K562 (cell line): ENCODE data around the gene ERAL1. TPM values are rescaled to one million over a fixed set of nuclear protein-coding genes. Genes with fewer than 3 reads are reported as not detected.

Experiments used
- ATAC-seq: fragments of 200-7000 bp; cut with Tn5 transposase; 3 replicates; pipeline ENCODE4 v1.9.1; 2020; ENCODE audit warnings: moderate library complexity
- BruUV-seq: library from RNA; stranded (reverse); fragments of 400-500 nt; replicated peaks from 2 replicates; lab custom pipeline; 2021; lab: Mats Ljungman, UMichigan
- CTCF ChIA-PET: fragments of 300-600 bp; formaldehyde crosslinking; extraction: SDS; loops from one replicate; lab custom pipeline; 2021; ENCODE audit warnings: low intra/inter-chr PET ratio; lab: Yijun Ruan, JAX
- POLR2A ChIA-PET: fragments of 300-600, 350-650 bp; sonication (Branson Sonifier 250); formaldehyde crosslinking; extraction: SDS; loops from one replicate; lab custom pipeline; 2021; ENCODE audit warnings: antibody characterized with exemption, inconsistent platforms; lab: Yijun Ruan, JAX
- DNase-seq, 4 experiments: peaks; one replicate each; pipeline versions ENCODE4 v3.0.0 to v3.0.0-alpha.2; 2011 to 2018; ENCODE audit warnings: low spot score in 3 of 4, mixed read lengths in 3 of 4; ENCODE audit errors: extremely low read depth in 1 of 4
- FAIRE-seq: peaks from 2 replicates; lab custom pipeline; 2011; peaks lifted over from hg19 to GRCh38; lab: Jason Lieb, UNC
- H2AFZ ChIP-seq: 2 replicates; pipeline ENCODE4 v1.6.0; 2011; ENCODE audit warnings: low read depth, low read length, control low read depth, inconsistent platforms
- H3K27ac ChIP-seq: fragments of 200-600 bp; 3 replicates; pipeline ENCODE4 v1.8.0; 2011; ENCODE audit warnings: low read depth, mild to moderate bottlenecking, control low read depth, inconsistent platforms, low read length, moderate library complexity, mixed read lengths; ENCODE audit errors: extremely low read depth
- H3K27me3 ChIP-seq, 2 experiments: fragments of 300-600 bp in 1 of 2; 2 replicates in 1 of 2; 3 replicates in 1 of 2; pipeline versions ENCODE4 v1.6.0 to v1.8.0; 2011; ENCODE audit warnings: inconsistent platforms in 2 of 2, low read length in 2 of 2, mild to moderate bottlenecking in 1 of 2, mixed read lengths in 1 of 2, moderate library complexity in 1 of 2; ENCODE audit not compliant: control insufficient read depth in 2 of 2, insufficient read depth in 2 of 2
- H3K36me3 ChIP-seq: fragments of 300-600 bp; 3 replicates; pipeline ENCODE4 v1.8.0; 2011; ENCODE audit warnings: mild to moderate bottlenecking, low read length, inconsistent platforms; ENCODE audit not compliant: control insufficient read depth, insufficient read depth
- H3K4me1 ChIP-seq, 2 experiments: fragments of 200-600 bp in 1 of 2; replicated peaks in 1 of 2; 2 replicates in 1 of 2; 3 replicates in 1 of 2; pipeline versions ENCODE4 v1.5.1 to v1.8.0; 2011; ENCODE audit warnings: inconsistent platforms in 2 of 2, low read length in 2 of 2, mild to moderate bottlenecking in 1 of 2, mixed read lengths in 1 of 2, moderate library complexity in 1 of 2; ENCODE audit not compliant: control insufficient read depth in 2 of 2, insufficient read depth in 2 of 2
- H3K4me2 ChIP-seq: 2 replicates; pipeline ENCODE4 v1.6.1; 2011; ENCODE audit warnings: low read length, control low read depth, inconsistent platforms, mixed read lengths; ENCODE audit not compliant: insufficient read depth
- H3K4me3 ChIP-seq: fragments of 200-600 bp; sonication (generic), shearing (Covaris generic); 2 replicates; pipeline ENCODE4 v1.5.1; 2016; ENCODE audit warnings: control low read depth, inconsistent platforms
- H3K79me2 ChIP-seq: fragments of 200-600 bp; 3 replicates; pipeline ENCODE4 v1.8.0; 2011; ENCODE audit warnings: low read length, inconsistent platforms; ENCODE audit not compliant: control insufficient read depth, insufficient read depth
- H3K9ac ChIP-seq, 2 experiments: 2 replicates each; pipeline versions ENCODE4 v1.6.0 to v1.6.1; 2011; ENCODE audit warnings: low read depth in 2 of 2, low read length in 2 of 2, control low read depth in 1 of 2, inconsistent platforms in 1 of 2, mild to moderate bottlenecking in 1 of 2, mixed read lengths in 1 of 2; ENCODE audit not compliant: insufficient read depth in 1 of 2
- H3K9me1 ChIP-seq: one replicate; pipeline ENCODE4 v1.6.0; 2011; ENCODE audit warnings: inconsistent platforms, mild to moderate bottlenecking, low read length, moderate library complexity; ENCODE audit not compliant: control insufficient read depth, insufficient read depth
- H3K9me3 ChIP-seq: replicated peaks from 2 replicates; pipeline ENCODE4 v1.5.1; 2011; ENCODE audit warnings: low read depth, low read length, inconsistent platforms; ENCODE audit not compliant: control insufficient read depth, insufficient read depth
- H4K20me1 ChIP-seq: replicated peaks from 2 replicates; pipeline ENCODE4 v1.6.1; 2011; ENCODE audit warnings: low read length, inconsistent platforms, mixed read lengths; ENCODE audit not compliant: control insufficient read depth, insufficient read depth
- ATF2 ChIP-seq: sonication (generic); formaldehyde crosslinking; IDR thresholded peaks from 2 replicates; pipeline ENCODE4 v1.8.1; 2022; ENCODE audit warnings: missing genetic modification reagents
- BACH1 ChIP-seq: fragments of 200-800 bp; sonication (Bioruptor generic); IDR thresholded peaks from 2 replicates; pipeline ENCODE4 v1.6.1; 2016; ENCODE audit warnings: missing genetic modification characterization, missing compliant biosample characterization
- GABPA ChIP-seq: fragments of 200-800 bp; sonication (Bioruptor generic); conservative IDR thresholded peaks from 2 replicates; pipeline ENCODE4 v1.6.1; 2016; ENCODE audit warnings: low read depth, missing genetic modification characterization, missing compliant biosample characterization
- GMEB1 ChIP-seq: fragments of 250-450 bp; sonication (Bioruptor Pico); IDR thresholded peaks from 2 replicates; pipeline ENCODE4 v1.4.0; 2020; ENCODE audit warnings: mild to moderate bottlenecking
- HMGN3 ChIP-seq: IDR thresholded peaks from 2 replicates; pipeline ENCODE4 v1.6.1; 2011; ENCODE audit warnings: borderline replicate concordance, low read depth, mild to moderate bottlenecking, mixed read lengths, low read length; ENCODE audit not compliant: insufficient read length; ENCODE audit errors: extremely low read depth
- KLF6 ChIP-seq: fragments of 250-450 bp; sonication (Bioruptor Pico); IDR thresholded peaks from 2 replicates; pipeline ENCODE4 v1.4.0; 2020; ENCODE audit warnings: mild to moderate bottlenecking, moderate library complexity, borderline replicate concordance
- NELFE ChIP-seq: IDR thresholded peaks from 2 replicates; pipeline ENCODE4 v1.6.1; 2011; ENCODE audit warnings: mild to moderate bottlenecking; ENCODE audit not compliant: insufficient read depth, insufficient read length
- NONO ChIP-seq, 2 experiments: fragments of 200-400 bp in 1 of 2; fragments of 450-650 bp in 1 of 2; formaldehyde crosslinking in 1 of 2; IDR thresholded peaks; 2 replicates each; pipeline ENCODE4 v1.6.1; 2017; ENCODE audit warnings: low read depth in 2 of 2, mild to moderate bottlenecking in 2 of 2, moderate library complexity in 2 of 2, low read length in 1 of 2
- THAP7 ChIP-seq: fragments of 250-450 bp; sonication (Bioruptor Pico); IDR thresholded peaks from 2 replicates; pipeline ENCODE4 v1.5.0; 2021
- ZBTB34 ChIP-seq: fragments of 250-450 bp; sonication (Bioruptor Pico); IDR thresholded peaks from 2 replicates; pipeline ENCODE4 v1.8.0; 2021; ENCODE audit warnings: mild to moderate bottlenecking, moderate library complexity
- ZNF639 ChIP-seq, 2 experiments: fragments of 200-800 bp in 1 of 2; sonication (Bioruptor generic) in 1 of 2; sonication (generic) in 1 of 2; formaldehyde crosslinking in 1 of 2; IDR thresholded peaks in 1 of 2; conservative IDR thresholded peaks in 1 of 2; 2 replicates each; pipeline versions ENCODE4 v1.5.0 to v1.6.1; 2016 to 2020; ENCODE audit warnings: missing compliant biosample characterization in 1 of 2, missing genetic modification characterization in 1 of 2, missing genetic modification reagents in 1 of 2
- WGBS: fragments of 100-300 bp; shearing (Covaris generic); methylation state at CpG from one replicate; pipeline ENCODE4 v1.1.6; 2016; ENCODE audit warnings: low coverage, mixed read lengths; ENCODE audit not compliant: insufficient coverage; ENCODE audit errors: missing lambda C conversion rate; 5-methylcytosine and 5-hydroxymethylcytosine counted together
- in situ Hi-C: fragments of 300-500 bp; cut with MboI; formaldehyde crosslinking; loops from 4 replicates; pipeline ENCODE4 v1.15.0; 2018; ENCODE audit warnings: inconsistent platforms, mixed read lengths
- intact Hi-C: fragments of 100-400 bp; cut with micrococcal nuclease; formaldehyde crosslinking; loops from 2 replicates; pipeline ENCODE4 v1.14.2; 2022
- polyA plus RNA-seq, 8 experiments: library from polyadenylated mRNA; depleted of rRNA in 4 of 8; stranded (reverse) in 5 of 8; unstranded in 3 of 8; fragments of >200 nt; fragmentation: Nextera tagmentation in 2 of 8; fragmentation: Illumina TruSeq in 1 of 8; extraction: Ambion mirVana in 2 of 8; extraction: Trizol in 1 of 8; gene quantifications; 2 replicates each; pipeline versions ENCODE4 v1.2.1 to v1.2.3, GENCODE V29; 2011 to 2014; ENCODE audit warnings: inconsistent platforms in 1 of 8, missing spikeins in 1 of 8
- total RNA-seq, 7 experiments: library from RNA; depleted of rRNA in 6 of 7; stranded (reverse); fragments of >200 nt in 6 of 7; fragmentation: Illumina TruSeq in 2 of 7; extraction: Trizol in 2 of 7; gene quantifications; 2 replicates each; pipeline versions ENCODE4 v1.2.1 to v1.2.3, GENCODE V29; 2011 to 2021; ENCODE audit warnings: low replicate concordance in 1 of 7

ERAL1 gene
- total and polyA plus RNA-seq, 9 of the 15 experiments (the other 6 are each of a cell fraction or from before 2014, with no cell fraction given): 37.5 to 351 (median 106) TPM

GRCh38 chr17:28901866-28902818, 47.3 kb downstream of the ERAL1 start:
- Histone ChIP-seq H3K79me2 (peaks cover 48% of the 10 kb centered on the region), H3K4me2 (peak overlapping the region; percentile 92), H3K4me3 (peak overlapping the region; percentile 81), H3K36me3 (peaks cover 56% of the 10 kb centered on the region), H3K27me3 (no peaks in the 10 kb centered on the region), H3K27ac (peak overlapping the region; percentile 85), H3K9me1 (no peaks in the 10 kb centered on the region), H3K4me1 (peaks cover 64 to 71% of the 10 kb centered on the region in 2 experiments), H3K9me3 (no peaks in the 10 kb centered on the region), H3K9ac (peak overlapping the region; percentile 89 to 91), H4K20me1 (0 out of 2 replicates have a peak, but pooled peaks cover 3% of the 10 kb centered on the region), H2AFZ (peak overlapping the region; percentile 84)
- POLR2A ChIA-PET: interaction anchor here (0.6 to 2.4 kb wide), 10 partner anchors 9 to 225 kb away, joined by 3 to 9 read pairs (median 4); partner anchors contain the start of gene TLCD1
- DNase-seq: peak; percentile 67 to 80 (median 76)
- WGBS: under 1% methylated on average over 60 of the region's 62 CpGs
- peak; percentile 50 for ATAC-seq
- in situ Hi-C loops: no loop called here
- CTCF ChIA-PET: interaction anchor here (1.1 to 2.4 kb wide), 2 partner anchors 152 to 175 kb away, joined by 3 to 14 read pairs; partner anchors contain the start of gene TLCD1
- BruUV-seq: no TSS peak
- no peak for FAIRE-seq
- intact Hi-C loops: loop anchor here (2.0 to 10.0 kb wide), 6 partner anchors 40 to 307 kb away; partner anchors contain the start of genes PHF12, SPAG5 and TLCD1
- no peak for TF ChIP-seq ATF2 (CRISPR knock-in tag)
- TF ChIP-seq ZBTB34 (CRISPR knock-in tag): no peak
- no peak for TF ChIP-seq NELFE
- TF ChIP-seq GABPA (tag): no peak; the same call in 1 of the 2 replicates
- no peak for TF ChIP-seq NONO (IDR thresholded peaks at IDR 0.05; ENCODE audit: low read depth in 2 of 2, low read length in 1 of 2)
- TF ChIP-seq BACH1 (tag): no peak
- TF ChIP-seq THAP7 (CRISPR knock-in tag): peak; percentile 87
- TF ChIP-seq KLF6 (CRISPR knock-in tag): no peak
- no peak for TF ChIP-seq HMGN3
- no peak for TF ChIP-seq ZNF639 (CRISPR knock-in tag; conservative IDR thresholded peaks at IDR 0.05 in 1 of 2, IDR thresholded peaks at IDR 0.05 in 1 of 2)
- no peak for TF ChIP-seq GMEB1 (CRISPR knock-in tag)
